Measurements from ENCODE around the gene SP3.

SP3 gene

DNA sequence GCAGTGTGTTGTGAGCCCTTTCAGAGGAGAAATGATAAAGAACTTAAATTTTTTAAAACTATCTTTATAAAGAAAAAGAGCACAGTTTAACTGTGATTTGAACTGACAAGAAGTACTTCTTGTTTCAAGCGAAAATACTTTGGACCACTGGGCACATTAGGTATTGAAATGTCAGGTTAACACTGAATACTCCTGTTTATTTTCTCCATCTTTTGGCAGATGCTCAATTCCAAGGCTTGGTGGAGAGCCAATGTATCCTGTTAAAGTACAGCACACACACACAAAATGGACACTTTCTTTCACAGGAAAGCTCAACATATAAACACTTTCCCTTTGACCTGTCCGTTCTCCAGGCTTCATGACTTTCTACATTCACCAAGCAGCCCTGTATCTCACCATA is 32.6 kb upstream of the SP3 start:
- DNase-seq (ENCODE audit: extremely low spot score, insufficient read length, low read depth), result no peak
- no peak for FAIRE-seq

GRCh38 chr2:173997269-173997668 is 32.1 kb upstream of the SP3 start:
- no peak for DNase-seq (ENCODE audit: extremely low spot score, insufficient read length, low read depth)
- peak; percentile 38 for FAIRE-seq

DNA sequence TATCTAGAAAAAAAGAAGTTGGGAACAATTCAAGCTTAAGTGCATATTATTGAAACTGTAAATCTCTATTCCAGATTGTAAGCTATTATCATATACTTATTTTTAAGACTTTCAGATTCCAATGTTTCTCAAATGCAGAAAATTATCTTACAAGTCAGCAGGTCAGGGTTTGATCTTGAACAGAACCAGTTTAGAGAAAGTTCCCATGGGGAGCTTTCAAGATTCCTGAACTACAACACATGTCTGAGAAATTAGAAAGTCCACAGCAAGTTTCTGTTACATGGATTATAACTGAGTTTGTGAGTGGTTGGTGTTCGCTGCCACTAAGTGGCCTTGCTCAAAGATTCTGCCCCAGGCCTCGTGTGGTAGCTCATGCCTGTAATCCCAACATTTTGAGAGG is 31.6 kb upstream of the SP3 start:
- FAIRE-seq, result no peak

DNA sequence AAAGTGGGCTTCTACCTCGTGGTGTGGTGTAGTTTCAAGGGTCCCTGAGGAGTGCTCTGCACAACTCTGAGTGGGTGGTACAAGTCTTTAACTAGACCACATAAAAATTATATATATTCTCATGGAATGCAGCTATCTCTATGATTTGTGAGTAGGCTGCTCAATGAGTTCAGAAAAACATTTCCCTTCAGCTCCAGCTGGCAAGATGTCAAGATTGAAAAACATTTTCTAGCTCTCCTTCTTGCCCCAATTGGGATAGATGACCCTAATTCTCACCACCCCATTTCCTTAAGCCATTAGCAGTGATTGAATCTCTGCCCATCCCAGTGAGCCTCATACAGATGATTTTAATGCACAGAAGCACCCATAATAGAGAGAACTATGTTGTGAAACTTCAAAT is 28.3 kb upstream of the SP3 start:
- no peak for DNase-seq (ENCODE audit: extremely low spot score, insufficient read length, low read depth)
- no peak for FAIRE-seq

More for the DNA sequence above, 31.6 kb upstream of the SP3 start:
- no peak for DNase-seq (ENCODE audit: extremely low spot score, insufficient read length, low read depth)

- no peak for FAIRE-seq
- no peak for DNase-seq (ENCODE audit: extremely low spot score, insufficient read length, low read depth)
Observed at GRCh38 chr2:173991856-173992588, 26.8 kb upstream of the SP3 start.

DNA sequence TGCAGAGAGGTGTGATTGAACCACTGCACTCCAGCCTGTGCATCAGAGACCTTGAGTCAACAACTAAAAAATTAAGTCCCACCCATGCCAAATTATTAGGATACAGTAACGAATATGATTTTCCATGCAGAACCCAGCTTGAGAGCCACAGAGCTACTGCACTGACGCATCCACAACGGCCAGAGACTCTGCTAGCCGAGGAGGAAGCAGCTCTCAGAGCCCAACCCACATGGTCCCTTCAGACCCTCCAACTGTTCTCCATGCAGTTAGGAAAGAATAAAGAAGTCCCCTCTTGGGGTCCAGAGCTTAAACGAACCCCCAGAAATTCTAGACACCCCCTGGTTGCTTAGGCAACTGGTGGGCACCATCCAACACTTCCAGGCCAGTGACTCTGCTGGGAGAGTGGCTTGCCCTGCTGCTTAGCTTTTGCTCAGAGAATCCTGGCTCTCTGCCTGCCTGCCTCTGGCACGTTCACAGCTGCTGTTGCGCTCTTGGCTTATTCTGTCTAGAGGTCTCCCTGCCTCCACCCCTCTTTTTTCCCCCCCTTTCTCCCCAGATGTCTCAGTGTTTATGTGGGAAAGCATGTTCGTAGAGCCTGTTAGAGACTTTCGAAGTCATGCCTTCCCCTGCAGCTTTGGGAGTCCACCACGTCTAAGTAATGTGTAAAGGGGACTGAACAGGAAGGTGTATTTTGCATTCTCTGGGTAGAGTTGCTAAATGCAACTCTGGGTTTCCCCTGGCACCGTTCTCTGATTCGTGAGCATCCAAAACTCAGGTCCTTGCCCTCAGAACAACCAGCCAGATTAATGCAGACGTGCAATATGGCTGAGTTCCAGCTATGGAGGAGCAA is 26.0 kb upstream of the SP3 start:
- DNase-seq (ENCODE audit: extremely low spot score, insufficient read length, low read depth), result no peak

DNA sequence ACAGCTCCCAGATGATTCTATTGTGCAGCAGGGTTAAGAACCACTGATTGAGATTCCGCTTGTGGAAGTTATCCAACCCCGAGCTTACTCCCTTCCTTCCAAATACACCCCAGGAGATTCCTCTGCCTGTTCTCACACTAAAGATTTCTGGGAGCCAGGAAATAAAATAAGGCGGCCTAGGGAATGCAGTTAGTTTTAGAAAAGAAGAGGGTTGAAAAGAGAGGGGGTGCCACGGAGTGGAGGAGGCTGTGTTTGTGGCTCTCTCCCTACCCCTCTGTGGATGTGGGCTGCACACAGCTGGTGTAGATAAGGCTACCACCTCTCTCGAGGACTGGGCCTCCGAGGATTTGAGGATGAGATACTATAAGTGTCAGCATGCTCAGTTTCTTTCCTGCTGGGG is 25.1 kb upstream of the SP3 start:
- no peak for DNase-seq (ENCODE audit: extremely low spot score, insufficient read length, low read depth)
- no peak for FAIRE-seq

More for the DNA sequence above, 26.0 kb upstream of the SP3 start:
- FAIRE-seq, result peak; percentile 75

- FAIRE-seq (no peak), DNase-seq (ENCODE audit: extremely low spot score, insufficient read length, low read depth) (no peak)
Observed at GRCh38 chr2:173989884-173990215, 24.7 kb upstream of the SP3 start.

DNA sequence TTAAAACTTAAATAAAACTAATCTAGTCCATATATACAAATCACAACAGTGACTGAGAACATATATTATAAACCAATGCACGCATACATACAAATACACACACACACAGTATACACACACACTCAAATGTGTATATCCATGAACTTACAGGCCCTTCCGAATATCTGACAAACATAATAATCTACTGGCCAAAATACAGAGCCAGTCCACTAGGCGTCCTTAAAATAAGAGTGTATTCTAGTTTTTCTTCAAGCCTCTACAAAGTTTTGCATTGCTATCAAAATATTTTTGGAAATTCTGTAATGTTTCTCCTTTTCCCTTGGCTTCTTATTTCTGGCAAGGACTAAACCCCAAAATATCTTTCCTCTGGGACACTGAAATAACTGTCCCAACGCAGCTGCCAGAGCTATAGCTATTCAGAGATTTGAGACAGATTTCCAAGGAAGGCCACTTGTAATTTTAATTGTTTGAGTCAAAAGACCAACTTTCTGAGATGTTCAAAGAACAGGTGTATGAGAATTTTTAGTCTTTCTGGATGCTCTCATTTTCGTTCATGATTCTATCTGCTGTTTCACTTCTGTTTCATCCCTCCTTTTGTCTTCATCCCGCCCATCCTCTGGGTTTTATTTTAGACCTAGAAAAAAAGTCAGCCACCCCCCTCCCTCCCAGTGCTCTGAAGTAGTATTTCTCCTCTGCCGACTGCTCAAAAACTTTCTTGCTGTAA is 24.1 kb upstream of the SP3 start:
- FAIRE-seq (no peak), DNase-seq (ENCODE audit: extremely low spot score, insufficient read length, low read depth) (no peak)

GRCh38 chr2:173986805-173987204 is 21.6 kb upstream of the SP3 start:
- FAIRE-seq (no peak), DNase-seq (ENCODE audit: extremely low spot score, insufficient read length, low read depth) (no peak)

DNA sequence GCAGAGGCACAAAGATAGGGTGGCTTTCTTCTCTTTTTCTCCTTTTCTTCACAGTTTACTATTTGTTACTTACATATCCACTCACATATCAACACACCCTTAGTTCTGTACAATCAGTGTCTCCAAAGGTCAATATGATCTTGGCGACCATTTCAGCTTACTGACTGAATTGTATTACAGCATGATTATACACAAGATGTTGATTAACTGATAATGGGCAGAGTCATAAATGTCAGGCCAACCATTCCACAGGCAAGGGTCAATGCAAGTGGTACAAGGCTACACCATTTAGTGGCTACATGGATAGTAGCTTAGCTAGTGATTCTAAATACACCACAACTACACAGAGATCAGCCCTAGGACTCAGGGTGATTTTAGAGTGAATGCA is 20.4 kb upstream of the SP3 start:
- FAIRE-seq, result no peak

DNA sequence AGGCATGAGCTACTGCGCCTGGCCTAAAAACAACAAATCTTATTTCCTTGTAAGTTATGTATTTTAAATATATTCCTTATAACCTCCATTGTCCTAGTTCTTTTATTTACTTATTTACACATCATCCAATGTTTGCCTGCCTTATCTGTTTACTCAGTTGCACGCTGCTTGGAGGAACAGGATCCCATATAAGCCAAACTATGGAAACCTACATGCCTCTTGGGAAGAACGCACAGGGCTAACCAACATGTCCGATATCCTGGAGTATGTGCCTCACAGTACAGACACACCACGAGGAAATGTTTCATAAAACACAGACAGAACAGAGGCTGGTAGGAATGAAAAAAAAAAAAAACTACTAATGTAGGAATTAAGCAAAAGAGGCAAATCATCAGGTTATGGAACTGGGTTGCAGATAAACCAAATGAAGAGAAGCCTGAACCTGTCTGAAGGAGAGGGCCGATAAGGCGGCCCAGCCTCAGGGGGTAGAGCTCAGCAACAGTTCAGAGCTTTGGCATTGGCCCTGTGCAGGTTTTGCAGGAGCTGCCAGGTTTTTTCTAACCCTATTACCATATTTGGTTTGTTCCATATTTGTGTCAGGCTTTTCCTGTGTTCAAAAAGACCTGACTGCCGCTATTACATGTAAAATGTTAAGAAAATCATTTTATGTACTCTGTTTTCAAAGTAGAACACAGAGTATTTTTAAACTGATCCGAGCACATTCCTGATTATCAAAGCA is 19.9 kb upstream of the SP3 start:
- FAIRE-seq (no peak), DNase-seq (ENCODE audit: extremely low spot score, insufficient read length, low read depth) (no peak)

More for the DNA sequence above, 20.4 kb upstream of the SP3 start:
- no peak for DNase-seq (ENCODE audit: extremely low spot score, insufficient read length, low read depth)

GRCh38 chr2:173983391-173983871 is 18.3 kb upstream of the SP3 start:
- FAIRE-seq (no peak), DNase-seq (ENCODE audit: extremely low spot score, insufficient read length, low read depth) (no peak)

DNA sequence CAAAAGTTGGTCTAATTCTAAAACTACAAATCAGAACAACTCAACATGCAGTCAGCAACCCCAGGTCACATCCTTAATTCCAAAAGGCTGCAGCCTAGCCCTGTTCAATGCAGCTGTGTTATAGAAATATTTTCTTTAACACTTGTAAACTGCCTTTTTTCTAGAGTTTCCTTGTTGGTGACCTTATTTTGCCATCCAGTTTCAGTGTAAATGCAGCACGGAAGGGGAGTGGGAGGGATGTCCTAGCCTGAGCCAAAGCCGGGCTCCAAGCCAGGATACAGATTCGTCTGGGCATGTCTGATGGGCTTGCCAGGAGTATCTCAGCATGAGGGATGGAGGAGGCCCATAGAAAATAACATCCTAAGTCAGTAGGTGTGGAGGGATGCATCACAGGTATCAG is 17.7 kb upstream of the SP3 start:
- DNase-seq (ENCODE audit: extremely low spot score, insufficient read length, low read depth) (no peak), FAIRE-seq (no peak)

DNA sequence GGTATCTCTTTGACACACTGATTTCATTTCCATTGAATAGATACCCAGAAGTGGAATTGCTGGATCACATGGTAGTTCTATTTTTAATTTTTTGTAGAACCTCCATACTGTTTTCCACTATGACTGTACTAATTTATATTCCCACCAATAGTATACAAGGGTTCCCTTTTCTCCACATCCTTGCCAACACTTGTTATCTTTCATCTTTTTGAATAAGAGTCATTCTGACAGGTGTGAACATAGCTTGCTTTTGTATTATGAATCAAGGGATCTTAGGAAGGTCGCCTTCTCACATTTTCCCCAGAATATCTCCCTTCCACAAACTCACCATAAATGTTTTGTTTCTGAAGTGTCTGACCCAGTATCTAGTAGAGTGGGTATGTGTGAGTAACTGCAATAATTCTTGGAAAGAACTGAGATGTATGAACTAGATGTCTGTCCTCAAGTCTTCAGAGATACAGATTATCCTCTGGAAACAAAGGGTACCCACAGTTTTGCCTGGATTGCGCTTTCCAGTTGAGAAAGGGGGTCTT is 17.1 kb upstream of the SP3 start:
- DNase-seq (ENCODE audit: extremely low spot score, insufficient read length, low read depth) (no peak), FAIRE-seq (no peak)

- DNase-seq (ENCODE audit: extremely low spot score, insufficient read length, low read depth), result no peak
- no peak for FAIRE-seq
Observed at GRCh38 chr2:173981520-173981919, 16.3 kb upstream of the SP3 start.

DNA sequence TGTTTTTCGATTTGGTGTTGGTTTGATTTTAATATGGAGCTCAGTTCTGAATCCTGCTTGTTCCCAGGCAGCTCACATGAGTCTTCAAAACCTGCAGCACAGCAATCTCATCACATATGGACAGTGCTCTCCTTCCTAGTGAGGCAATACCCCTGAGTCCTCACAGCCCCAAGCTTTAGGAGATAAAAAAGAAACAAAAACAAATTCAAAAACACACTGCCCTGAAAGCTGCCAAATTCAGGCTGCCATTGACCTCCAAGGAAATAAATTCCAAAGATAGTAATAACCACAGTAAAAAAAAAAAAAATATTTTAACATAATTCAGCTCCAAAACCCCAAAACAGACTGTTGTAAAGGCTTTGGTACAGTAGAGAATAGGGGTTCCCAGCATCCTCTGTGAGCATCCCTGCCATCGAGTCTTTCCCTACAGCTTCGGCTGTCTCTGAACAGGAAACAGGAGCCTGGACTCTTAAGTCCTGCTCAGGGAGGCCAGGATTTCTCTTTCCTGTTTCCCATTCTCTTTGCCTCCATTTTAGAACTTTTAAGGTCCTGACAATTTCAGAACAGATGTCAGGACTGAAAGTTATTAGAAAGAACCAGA is 14.7 kb upstream of the SP3 start:
- DNase-seq (ENCODE audit: extremely low spot score, insufficient read length, low read depth) (no peak), FAIRE-seq (no peak)

GRCh38 chr2:173978447-173978846 is 13.3 kb upstream of the SP3 start:
- DNase-seq (ENCODE audit: extremely low spot score, insufficient read length, low read depth) (no peak), FAIRE-seq (no peak)

DNA sequence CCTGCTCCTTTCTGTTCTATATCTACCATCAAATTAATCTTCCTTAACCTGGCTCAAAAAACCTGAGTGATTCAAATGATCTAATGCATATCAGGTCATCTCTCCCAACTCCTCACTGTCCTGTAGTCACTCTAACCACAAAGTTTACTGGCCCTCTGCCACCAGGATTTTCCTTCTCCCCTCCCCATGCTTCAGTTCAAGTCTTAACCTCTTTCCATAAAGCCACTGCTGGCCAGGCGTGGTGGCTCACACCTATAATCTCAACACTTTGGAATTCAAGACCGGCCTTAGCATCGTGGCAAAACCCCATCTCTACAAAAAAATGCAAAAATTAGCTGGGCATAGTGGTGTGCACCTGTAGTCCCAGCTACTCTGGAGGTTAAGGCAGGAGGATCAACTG is 7.5 kb upstream of the SP3 start:
- FAIRE-seq, result no peak
- DNase-seq (ENCODE audit: extremely low spot score, insufficient read length, low read depth), result no peak

GRCh38 chr2:173972165-173972564 is 7.0 kb upstream of the SP3 start:
- no peak for DNase-seq (ENCODE audit: extremely low spot score, insufficient read length, low read depth)
- no peak for FAIRE-seq

Measured in GM18507 (cell line).